H1 (cell line): Measurements from ENCODE around the gene B4GALNT3. TPM values are rescaled to one million over a fixed set of nuclear protein-coding genes. Genes with fewer than 3 reads are reported as not detected.

Experiments
- CBX5 ChIP-seq: fragments of 300-800, 300-1000 bp; sonication (generic); IDR thresholded peaks from 2 replicates; pipeline ENCODE4 v1.7.1; 2016; ENCODE audit warnings: antibody characterized with exemption, low read length, low read depth
- CBX8 ChIP-seq: fragments of 300-800, 300-1000 bp; sonication (generic); IDR thresholded peaks from 2 replicates; pipeline ENCODE4 v1.7.1; 2016; ENCODE audit warnings: low read depth, low read length, borderline replicate concordance
- polyA plus RNA-seq, 7 experiments: library from polyadenylated mRNA; depleted of rRNA in 3 of 7; stranded (reverse) in 5 of 7; unstranded in 2 of 7; fragments of >200 nt in 5 of 7; fragments of 200-250 nt in 2 of 7; gene quantifications; 1 replicate in 5 of 7; 2 replicates in 1 of 7; 4 replicates in 1 of 7; pipeline versions ENCODE4 v1.2.1 to v1.2.3, GENCODE V29; 2011 to 2013; ENCODE audit warnings: missing spikeins in 2 of 7, mixed read lengths in 2 of 7
- total RNA-seq: library from RNA; stranded (reverse); fragmentation: NEBNext Ultra II Directional; extraction: Animal tissue kit (Norgen Biotek cat#: 25700); gene quantifications from 2 replicates; pipeline ENCODE4 v1.2.1, GENCODE V29; 2021
- TF ChIP-seq, protein P1 (sequence below): IDR thresholded peaks from 2 replicates; pipeline ENCODE4 v1.6.1; 2011; ENCODE audit warnings: low read length, improper control_type of control experiment

Gene B4GALNT3
- total and polyA plus RNA-seq, 2 of the 8 experiments (the other 6 are each of a cell fraction or from before 2014, with no cell fraction given), result 12.5 to 20.3 TPM

GRCh38 chr12:507391-507796 is 47.7 kb downstream of the B4GALNT3 start (continued):
- TF ChIP-seq, protein P1, sequence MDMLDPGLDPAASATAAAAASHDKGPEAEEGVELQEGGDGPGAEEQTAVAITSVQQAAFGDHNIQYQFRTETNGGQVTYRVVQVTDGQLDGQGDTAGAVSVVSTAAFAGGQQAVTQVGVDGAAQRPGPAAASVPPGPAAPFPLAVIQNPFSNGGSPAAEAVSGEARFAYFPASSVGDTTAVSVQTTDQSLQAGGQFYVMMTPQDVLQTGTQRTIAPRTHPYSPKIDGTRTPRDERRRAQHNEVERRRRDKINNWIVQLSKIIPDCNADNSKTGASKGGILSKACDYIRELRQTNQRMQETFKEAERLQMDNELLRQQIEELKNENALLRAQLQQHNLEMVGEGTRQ, result no peak
- TF ChIP-seq CBX8 (no peak), CBX5 (no peak)
